HG02852 (cell line): Measurements from ENCODE around the gene LGALS9C.
"Not testable (repeated sequence)": the region's sequence is repeated elsewhere in the genome, so short reads cannot be mapped to it uniquely, and the experiment has no call there.

ENCODE experiments used
- ATAC-seq: cut with Tn5 transposase; IDR thresholded peaks from one replicate; pipeline ENCODE4 v1.9.1; 2021; ENCODE audit warnings: mild to moderate bottlenecking, moderate library complexity; ENCODE audit not compliant: unreplicated experiment

LGALS9C gene

GRCh38 chr17:18528435-18528834, 51.8 kb downstream of the LGALS9C start:
- ATAC-seq: not testable (repeated sequence)

- not testable (repeated sequence) for ATAC-seq
Observed at GRCh38 chr17:18528899-18529500, 52.4 kb downstream of the LGALS9C start.

GRCh38 chr17:18530405-18530804, 53.8 kb downstream of the LGALS9C start:
- ATAC-seq: not testable (repeated sequence)

- ATAC-seq: not testable (repeated sequence)
Observed at GRCh38 chr17:18542234-18542633, 65.6 kb downstream of the LGALS9C start.

- not testable (repeated sequence) for ATAC-seq
Observed at GRCh38 chr17:18542907-18543306, 66.3 kb downstream of the LGALS9C start.
